MM.1S (cell line): ENCODE data around the gene IMMT.

Source experiments
- DNase-seq: peaks from one replicate; pipeline ENCODE4 v3.0.0-alpha.2; 2015
- H2AFZ ChIP-seq: fragments of 300-600 bp; sonication (generic); 2 replicates; pipeline ENCODE4 v1.6.0; 2016; ENCODE audit warnings: antibody characterized with exemption, low read length
- H3F3A ChIP-seq: fragments of 300-600 bp; sonication (generic); 2 replicates; pipeline ENCODE4 v1.6.1; 2016; ENCODE audit warnings: mild to moderate bottlenecking, antibody characterized with exemption, low read length, moderate library complexity, mixed read lengths; ENCODE audit not compliant: insufficient read depth
- H3K27ac ChIP-seq: fragments of 300-600 bp; sonication (generic); 2 replicates; pipeline ENCODE4 v1.5.1; 2016; ENCODE audit warnings: mild to moderate bottlenecking, low read length
- H3K27me3 ChIP-seq: fragments of 300-600 bp; sonication (generic); replicated peaks from 2 replicates; pipeline ENCODE4 v1.6.0; 2016; ENCODE audit warnings: low read length; ENCODE audit not compliant: insufficient read depth
- H3K36me3 ChIP-seq: fragments of 300-600 bp; sonication (generic); replicated peaks from 2 replicates; pipeline ENCODE4 v1.6.1; 2016; ENCODE audit warnings: mild to moderate bottlenecking, low read length, mixed read lengths; ENCODE audit not compliant: insufficient read depth
- H3K4me1 ChIP-seq: fragments of 300-600 bp; sonication (generic); 2 replicates; pipeline ENCODE4 v1.6.1; 2016; ENCODE audit warnings: low read length, mixed read lengths
- H3K4me2 ChIP-seq: fragments of 300-600 bp; sonication (generic); 2 replicates; pipeline ENCODE4 v1.6.0; 2016; ENCODE audit warnings: low read depth, low read length
- H3K4me3 ChIP-seq: fragments of 300-600 bp; sonication (generic); 2 replicates; pipeline ENCODE4 v1.5.1; 2016; ENCODE audit warnings: low read length, mixed read lengths
- H3K79me2 ChIP-seq: fragments of 300-600 bp; sonication (generic); 2 replicates; pipeline ENCODE4 v1.6.1; 2016; ENCODE audit warnings: mixed run types, low read length, mixed read lengths
- H3K9ac ChIP-seq: fragments of 300-600 bp; sonication (generic); 2 replicates; pipeline ENCODE4 v1.6.1; 2016; ENCODE audit warnings: low read length, mixed read lengths
- H3K9me2 ChIP-seq: fragments of 300-600 bp; sonication (generic); replicated peaks from 2 replicates; pipeline ENCODE4 v1.6.1; 2016; ENCODE audit warnings: mild to moderate bottlenecking, low read length, mixed read lengths; ENCODE audit not compliant: insufficient read depth
- H3K9me3 ChIP-seq: fragments of 300-600 bp; sonication (generic); replicated peaks from 2 replicates; pipeline ENCODE4 v1.6.1; 2016; ENCODE audit warnings: mild to moderate bottlenecking, low read length, mixed read lengths; ENCODE audit not compliant: insufficient read depth
- H4K20me1 ChIP-seq: fragments of 300-600 bp; sonication (generic); 2 replicates; pipeline ENCODE4 v1.6.1; 2016; ENCODE audit warnings: mild to moderate bottlenecking, low read length, moderate library complexity, mixed read lengths; ENCODE audit not compliant: insufficient read depth
- CTCF ChIP-seq: fragments of 300-600 bp; sonication (generic); IDR thresholded peaks from 2 replicates; pipeline ENCODE4 v1.5.1; 2016; ENCODE audit warnings: antibody characterized with exemption, low read length, mixed read lengths
- EZH2 ChIP-seq: fragments of 300-600 bp; sonication (generic); optimal IDR thresholded peaks from 2 replicates; pipeline ENCODE3; 2017; ENCODE audit warnings: low read depth, mild to moderate bottlenecking, antibody characterized with exemption, low read length, mixed read lengths
- EZH2phosphoT487 ChIP-seq: fragments of 300-600 bp; sonication (generic); IDR thresholded peaks from 2 replicates; pipeline ENCODE4 v1.6.1; 2018; ENCODE audit warnings: antibody characterized with exemption, low read length

The IMMT gene

GRCh38 chr2:86171295-86171694 lies 24.0 kb downstream of the IMMT start:
- Histone ChIP-seq H3K36me3 (peaks cover 6% of the 10 kb centered on the region; the same call in 1 of the 2 replicates), H3K4me2 (no peak overlapping the region), H3F3A (no peaks in the 10 kb centered on the region), H3K27ac (no peak overlapping the region), H3K4me1 (no peaks in the 10 kb centered on the region), H2AFZ (no peak overlapping the region), H4K20me1 (no peaks in the 10 kb centered on the region), H3K79me2 (peaks cover 40% of the 10 kb centered on the region), H3K27me3 (no peaks in the 10 kb centered on the region), H3K9ac (no peak overlapping the region), H3K9me2 (no peaks in the 10 kb centered on the region), H3K9me3 (no peaks in the 10 kb centered on the region), H3K4me3 (no peak overlapping the region)
- DNase-seq, result no peak
- no peak for TF ChIP-seq EZH2phosphoT487
- no peak for TF ChIP-seq EZH2
- no peak for TF ChIP-seq CTCF

- H3K4me3 ChIP-seq, result no peak overlapping the region
- no peak for DNase-seq
- TF ChIP-seq EZH2 (no peak), CTCF (no peak), EZH2phosphoT487 (no peak)
- no peaks in the 10 kb centered on the region for H3K4me1 ChIP-seq
- H3K79me2 ChIP-seq, result peaks cover 31% of the 10 kb centered on the region
- H3K9ac ChIP-seq, result no peak overlapping the region
- H3K9me3 ChIP-seq, result no peaks in the 10 kb centered on the region
- H3K36me3 ChIP-seq, result peaks cover 6% of the 10 kb centered on the region; the same call in 1 of the 2 replicates
- no peak overlapping the region for H2AFZ ChIP-seq
- H4K20me1 ChIP-seq, result no peaks in the 10 kb centered on the region
- no peak overlapping the region for H3K27ac ChIP-seq
- H3F3A ChIP-seq, result no peaks in the 10 kb centered on the region
- H3K9me2 ChIP-seq, result no peaks in the 10 kb centered on the region
- H3K27me3 ChIP-seq, result no peaks in the 10 kb centered on the region
- H3K4me2 ChIP-seq, result no peak overlapping the region
Observed at GRCh38 chr2:86170449-86170848, 24.8 kb downstream of the IMMT start.

GRCh38 chr2:86160156-86160952 lies 34.9 kb downstream of the IMMT start:
- Histone ChIP-seq H3K4me2 (no peak overlapping the region), H3K9me3 (no peaks in the 10 kb centered on the region), H3K36me3 (peaks cover 6% of the 10 kb centered on the region), H3F3A (no peaks in the 10 kb centered on the region), H3K79me2 (0 out of 2 replicates have a peak, but pooled peaks cover 4% of the 10 kb centered on the region), H2AFZ (no peak overlapping the region), H3K4me1 (no peaks in the 10 kb centered on the region), H3K4me3 (no peak overlapping the region), H3K27ac (no peak overlapping the region), H3K9ac (no peak overlapping the region), H3K27me3 (no peaks in the 10 kb centered on the region), H4K20me1 (no peaks in the 10 kb centered on the region), H3K9me2 (no peaks in the 10 kb centered on the region)
- TF ChIP-seq EZH2phosphoT487 (no peak), EZH2 (no peak), CTCF (no peak)
- DNase-seq, result no peak
